Activated B cell treated with CpG ODN at 0.5 μM for 24 hours (primary cell): ENCODE results near the gene STOX1. TPM values are rescaled to one million over a fixed set of nuclear protein-coding genes. Genes with fewer than 3 reads are reported as not detected.
"Not testable (repeated sequence)": the region's sequence is repeated elsewhere in the genome, so short reads cannot be mapped to it uniquely, and the experiment has no call there.

Experiments used
- ATAC-seq: fragments of 200-7000 bp; cut with Tn5 transposase; one replicate; pipeline ENCODE4 v1.10.0; 2021; ENCODE audit warnings: low read depth, mild to moderate bottlenecking, moderate library complexity
- CTCF ChIA-PET: fragments of 350-600 bp; sonication (Branson Sonifier 250); formaldehyde crosslinking; loops from one replicate; lab custom pipeline; 2021; ENCODE audit warnings: antibody characterized with exemption; lab: Charles Lee
- POLR2A ChIA-PET: fragments of 350-600 bp; sonication (Branson Sonifier 250); formaldehyde crosslinking; loops from one replicate; lab custom pipeline; 2021; ENCODE audit warnings: antibody characterized with exemption; lab: Charles Lee
- DNase-seq: peaks from one replicate; pipeline ENCODE4 v3.0.0; 2022
- H3K27ac Mint-ChIP-seq: one replicate; pipeline ENCODE4 v1.8.0; 2020; ENCODE audit warnings: mixed read lengths
- H3K27me3 Mint-ChIP-seq: one replicate; pipeline ENCODE4 v1.8.0; 2021; ENCODE audit warnings: mixed read lengths
- H3K36me3 Mint-ChIP-seq: one replicate; pipeline ENCODE4 v1.8.0; 2021; ENCODE audit warnings: low read depth, mixed read lengths
- H3K4me1 Mint-ChIP-seq: one replicate; pipeline ENCODE4 v1.8.0; 2021; ENCODE audit warnings: mixed read lengths
- H3K4me3 Mint-ChIP-seq: one replicate; pipeline ENCODE4 v1.8.0; 2020; ENCODE audit warnings: mild to moderate bottlenecking, mixed read lengths
- H3K9me3 Mint-ChIP-seq: one replicate; pipeline ENCODE4 v1.8.0; 2020; ENCODE audit warnings: mixed read lengths
- intact Hi-C: fragments of 100-400 bp; cut with micrococcal nuclease; formaldehyde crosslinking; loops from one replicate; pipeline ENCODE4 v1.15.1; 2024
- total RNA-seq: library from RNA; stranded (reverse); gene quantifications from 2 replicates; pipeline ENCODE4 v1.2.3, GENCODE V29; 2022
- TF ChIP-seq, protein P1 (sequence below): fragments of 200-600 bp; IDR thresholded peaks from one replicate; pipeline ENCODE4 v1.8.0; 2022; ENCODE audit warnings: antibody characterized with exemption, mild to moderate bottlenecking

The STOX1 gene
- total RNA-seq, 1 donor from 2014 or later: 0.16 TPM

DNA sequence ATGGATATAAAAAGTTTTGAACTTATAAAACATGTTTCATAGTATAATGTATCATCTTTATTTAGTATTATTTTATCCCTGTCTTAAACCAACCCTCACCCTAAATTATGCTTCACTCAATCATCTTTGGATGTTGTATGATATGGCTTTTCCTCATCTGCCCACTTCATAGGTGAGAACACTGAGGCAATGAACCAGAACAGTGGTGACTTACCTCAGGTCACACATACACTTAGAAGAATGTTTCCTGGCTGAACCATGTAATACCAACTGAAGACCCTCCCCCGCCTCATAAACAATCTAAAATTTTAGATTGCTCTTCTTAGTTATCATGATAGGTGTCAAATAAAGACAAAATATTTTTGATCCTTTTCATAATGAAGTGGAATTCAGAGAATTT lies 22.6 kb upstream of the STOX1 start:
- Mint-ChIP-seq H3K9me3 (no peaks in the 10 kb centered on the region), H3K27ac (no peak overlapping the region), H3K27me3 (no peaks in the 10 kb centered on the region), H3K36me3 (no peaks in the 10 kb centered on the region), H3K4me3 (no peak overlapping the region), H3K4me1 (peaks cover 4% of the 10 kb centered on the region)
- intact Hi-C loops: no loop called here
- TF ChIP-seq, protein P1, sequence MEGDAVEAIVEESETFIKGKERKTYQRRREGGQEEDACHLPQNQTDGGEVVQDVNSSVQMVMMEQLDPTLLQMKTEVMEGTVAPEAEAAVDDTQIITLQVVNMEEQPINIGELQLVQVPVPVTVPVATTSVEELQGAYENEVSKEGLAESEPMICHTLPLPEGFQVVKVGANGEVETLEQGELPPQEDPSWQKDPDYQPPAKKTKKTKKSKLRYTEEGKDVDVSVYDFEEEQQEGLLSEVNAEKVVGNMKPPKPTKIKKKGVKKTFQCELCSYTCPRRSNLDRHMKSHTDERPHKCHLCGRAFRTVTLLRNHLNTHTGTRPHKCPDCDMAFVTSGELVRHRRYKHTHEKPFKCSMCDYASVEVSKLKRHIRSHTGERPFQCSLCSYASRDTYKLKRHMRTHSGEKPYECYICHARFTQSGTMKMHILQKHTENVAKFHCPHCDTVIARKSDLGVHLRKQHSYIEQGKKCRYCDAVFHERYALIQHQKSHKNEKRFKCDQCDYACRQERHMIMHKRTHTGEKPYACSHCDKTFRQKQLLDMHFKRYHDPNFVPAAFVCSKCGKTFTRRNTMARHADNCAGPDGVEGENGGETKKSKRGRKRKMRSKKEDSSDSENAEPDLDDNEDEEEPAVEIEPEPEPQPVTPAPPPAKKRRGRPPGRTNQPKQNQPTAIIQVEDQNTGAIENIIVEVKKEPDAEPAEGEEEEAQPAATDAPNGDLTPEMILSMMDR: no peak
- no peak for DNase-seq
- CTCF ChIA-PET: no interaction called here
- ATAC-seq: no peak
- POLR2A ChIA-PET: no interaction called here

DNA sequence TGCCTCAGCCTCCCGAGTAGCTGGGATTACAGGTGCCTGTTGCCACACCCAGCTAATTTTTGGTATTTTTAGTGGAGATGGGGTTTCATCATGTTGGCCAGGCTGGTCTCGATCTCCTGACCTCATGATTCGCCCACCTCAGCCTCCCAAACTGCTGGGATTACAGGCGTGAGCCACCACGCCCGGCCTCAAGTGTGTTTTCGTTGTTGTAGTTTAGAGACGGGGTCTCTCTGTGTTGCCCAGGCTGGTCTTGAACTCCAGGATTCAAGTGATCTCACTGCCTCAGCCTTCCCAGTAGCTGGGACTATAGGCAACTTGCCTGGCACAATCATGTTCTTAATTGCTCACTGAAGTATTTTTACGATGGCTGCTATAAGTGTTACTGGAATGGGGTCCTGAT lies 16.5 kb upstream of the STOX1 start:
- CTCF ChIA-PET, intact Hi-C loops, DNase-seq, POLR2A ChIA-PET, H3K27me3 Mint-ChIP-seq, H3K27ac Mint-ChIP-seq, H3K36me3 Mint-ChIP-seq, ATAC-seq, H3K9me3 Mint-ChIP-seq, H3K4me3 Mint-ChIP-seq, H3K4me1 Mint-ChIP-seq: not testable (repeated sequence)

DNA sequence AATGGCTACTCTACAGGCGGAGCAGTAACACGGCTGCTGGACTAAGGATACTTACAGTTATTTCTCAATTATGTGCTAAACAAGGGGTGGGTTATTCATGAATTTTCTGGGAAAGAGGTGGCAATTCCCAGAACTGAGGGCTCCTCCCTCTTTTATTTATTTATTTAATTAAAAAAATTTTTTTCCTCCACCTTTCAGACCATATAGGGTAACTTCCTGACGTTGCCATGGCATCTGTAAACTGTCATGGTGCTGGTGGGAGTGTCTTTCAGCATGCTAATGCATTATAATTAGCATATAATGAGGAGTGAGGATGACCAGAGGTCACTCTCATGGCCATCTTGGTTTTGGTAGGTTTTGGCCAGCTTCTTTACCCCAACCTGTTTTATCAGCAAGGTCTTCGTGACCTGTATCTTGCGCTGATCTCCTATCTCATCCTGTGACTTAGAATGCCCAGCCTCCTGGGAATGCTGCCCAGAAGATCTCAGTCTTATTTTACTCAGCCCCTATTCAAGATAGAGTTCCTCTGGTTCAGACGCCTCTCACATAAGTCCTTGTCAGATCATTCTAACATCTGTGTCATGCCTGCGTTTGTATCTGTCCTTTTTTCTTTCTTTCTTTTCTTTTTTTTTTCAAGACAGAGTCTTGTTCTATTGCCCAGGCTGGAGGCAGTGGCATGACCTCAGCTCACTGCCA lies 15.9 kb upstream of the STOX1 start:
- DNase-seq: no peak
- H3K27ac Mint-ChIP-seq: no peak overlapping the region
- H3K4me3 Mint-ChIP-seq: no peak overlapping the region
- TF ChIP-seq, protein P1: no peak
- ATAC-seq: no peak
- H3K27me3 Mint-ChIP-seq: no peaks in the 10 kb centered on the region
- no peaks in the 10 kb centered on the region for H3K4me1 Mint-ChIP-seq
- intact Hi-C loops: no loop called here
- H3K9me3 Mint-ChIP-seq: no peaks in the 10 kb centered on the region
- no peaks in the 10 kb centered on the region for H3K36me3 Mint-ChIP-seq
- ChIA-PET POLR2A (no interaction called here), CTCF (no interaction called here)

DNA sequence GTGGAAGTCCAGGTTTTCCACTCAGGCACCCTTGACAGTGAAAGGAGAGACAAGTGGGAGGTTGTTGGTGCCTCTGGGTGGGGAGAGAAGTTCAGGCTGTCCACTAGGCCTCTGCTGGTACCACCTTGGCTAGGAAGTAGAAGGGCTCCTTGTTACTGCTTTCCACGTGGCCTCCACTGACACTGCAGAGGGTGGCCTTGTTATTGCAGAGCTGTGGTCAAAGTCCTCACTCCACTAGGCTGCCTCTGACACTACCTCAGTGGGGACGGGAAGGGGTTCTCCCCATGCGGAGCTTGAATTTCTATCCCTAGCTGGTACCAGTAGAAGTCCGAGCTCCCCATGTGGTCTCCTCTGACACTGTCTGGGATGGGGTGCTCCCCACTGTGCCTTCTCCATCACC lies 14.9 kb upstream of the STOX1 start:
- TF ChIP-seq, protein P1: no peak
- DNase-seq (no peak), ATAC-seq (no peak)
- no peaks in the 10 kb centered on the region for H3K36me3 Mint-ChIP-seq
- no peak overlapping the region for H3K4me3 Mint-ChIP-seq
- H3K27ac Mint-ChIP-seq: no peak overlapping the region
- intact Hi-C loops: no loop called here
- H3K4me1 Mint-ChIP-seq: no peaks in the 10 kb centered on the region
- no peaks in the 10 kb centered on the region for H3K9me3 Mint-ChIP-seq
- no peaks in the 10 kb centered on the region for H3K27me3 Mint-ChIP-seq
- POLR2A ChIA-PET: no interaction called here
- CTCF ChIA-PET: no interaction called here

DNA sequence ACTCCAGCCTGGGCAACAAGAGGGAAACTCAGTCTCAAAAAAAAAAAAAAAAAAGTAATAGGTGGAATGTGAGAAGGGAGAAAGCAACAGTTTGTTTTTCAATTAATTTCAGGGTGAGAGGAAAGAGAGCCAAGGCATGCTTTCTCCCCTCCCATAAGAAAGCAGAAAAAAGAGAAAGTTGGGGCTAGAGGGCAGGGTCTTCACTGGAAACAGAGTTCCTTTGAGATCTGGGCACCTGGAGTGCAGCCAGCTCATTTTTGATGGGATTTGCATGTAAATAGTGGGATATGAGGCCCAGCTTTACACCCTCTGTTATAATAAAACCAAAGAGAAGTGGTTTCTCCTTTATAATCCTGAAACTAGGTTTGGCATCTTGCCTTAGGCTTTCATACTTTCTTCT lies 13.8 kb upstream of the STOX1 start:
- no peaks in the 10 kb centered on the region for H3K4me1 Mint-ChIP-seq
- DNase-seq (no peak), ATAC-seq (no peak)
- H3K4me3 Mint-ChIP-seq: no peak overlapping the region
- no peaks in the 10 kb centered on the region for H3K9me3 Mint-ChIP-seq
- peaks cover 2% of the 10 kb centered on the region for H3K27me3 Mint-ChIP-seq
- ChIA-PET POLR2A (interaction anchor here (1.0 kb wide), 1 partner anchor 14 kb away, joined by 3 read pairs; the partner anchor contains the start of gene STOX1), CTCF (no interaction called here)
- intact Hi-C loops: no loop called here
- H3K27ac Mint-ChIP-seq: no peak overlapping the region
- TF ChIP-seq, protein P1: no peak
- H3K36me3 Mint-ChIP-seq: no peaks in the 10 kb centered on the region
